GM19372 (cell line): Measurements from ENCODE around the gene FAS.

Experiments
- ATAC-seq: cut with Tn5 transposase; IDR thresholded peaks from one replicate; pipeline ENCODE4 v1.9.1; 2021; ENCODE audit warnings: mild to moderate bottlenecking, low read depth, moderate library complexity; ENCODE audit not compliant: unreplicated experiment

Gene FAS

DNA sequence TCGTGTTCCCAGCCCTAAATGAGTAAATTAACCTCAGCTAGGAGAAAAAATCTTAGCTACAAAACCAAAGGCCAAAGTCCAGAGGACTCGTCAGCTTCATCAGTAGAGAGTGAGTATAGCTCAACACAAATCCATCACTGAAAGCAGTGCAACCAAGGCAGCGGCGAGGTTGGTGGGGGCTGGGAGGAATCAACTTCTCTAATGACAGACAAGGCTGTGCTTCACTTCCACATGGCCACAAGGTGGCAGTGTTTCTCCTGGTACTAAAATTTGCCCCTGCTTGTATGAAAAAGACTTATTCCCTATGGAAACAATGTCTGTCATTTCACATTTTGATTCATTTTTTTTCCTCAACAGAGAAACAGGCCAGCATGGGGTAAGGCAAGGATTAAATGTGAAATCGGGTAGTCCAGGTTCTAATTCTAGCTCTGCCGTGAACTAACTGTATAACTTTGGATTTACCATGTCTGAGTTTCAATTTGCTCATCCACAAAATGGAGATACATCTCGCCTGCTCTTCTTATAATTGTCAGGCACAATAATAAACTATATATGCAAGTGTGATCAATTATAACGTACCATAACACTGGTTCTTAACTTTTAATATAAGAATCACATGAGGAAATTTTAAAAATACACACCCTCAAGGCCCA is 39.3 kb downstream of the FAS start:
- no peak for ATAC-seq

- no peak for ATAC-seq
Measured at GRCh38 chr10:89030791-89031190, 40.2 kb downstream of the FAS start.

DNA sequence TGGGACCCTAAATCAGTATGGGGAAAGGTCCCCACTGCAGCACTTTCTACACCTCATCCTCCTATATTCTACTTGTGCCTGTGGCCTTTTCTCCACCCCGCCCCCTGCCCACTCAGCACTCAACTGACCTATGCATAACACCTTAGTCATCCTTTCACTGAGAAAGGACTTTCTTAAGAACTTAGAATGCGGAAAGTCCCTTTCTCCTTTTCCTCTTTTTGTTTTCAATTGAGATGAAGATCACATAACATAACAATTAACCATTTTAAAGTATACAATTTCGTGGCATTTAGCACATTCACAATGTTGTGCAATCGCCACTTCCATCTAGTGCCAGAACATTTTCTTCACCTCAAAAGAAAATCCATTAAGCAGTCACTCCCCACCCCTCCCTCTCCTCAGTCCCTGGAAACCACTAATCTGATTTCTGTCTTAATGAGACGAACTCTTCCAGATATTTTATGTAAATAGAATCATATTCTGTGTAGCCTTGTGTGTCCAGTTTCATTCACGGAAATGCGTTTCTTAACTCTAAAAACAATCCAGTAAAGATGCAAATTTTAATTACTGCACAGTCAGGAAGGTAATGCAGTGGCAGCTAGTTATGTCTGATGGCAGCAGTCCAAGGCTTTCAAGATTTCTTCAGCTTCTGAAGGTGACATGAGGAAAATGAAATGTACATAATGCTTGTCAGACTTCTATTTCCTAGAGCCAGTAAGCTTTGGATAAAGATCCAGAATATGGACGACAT is 41.7 kb downstream of the FAS start:
- peak; percentile 48 for ATAC-seq

DNA sequence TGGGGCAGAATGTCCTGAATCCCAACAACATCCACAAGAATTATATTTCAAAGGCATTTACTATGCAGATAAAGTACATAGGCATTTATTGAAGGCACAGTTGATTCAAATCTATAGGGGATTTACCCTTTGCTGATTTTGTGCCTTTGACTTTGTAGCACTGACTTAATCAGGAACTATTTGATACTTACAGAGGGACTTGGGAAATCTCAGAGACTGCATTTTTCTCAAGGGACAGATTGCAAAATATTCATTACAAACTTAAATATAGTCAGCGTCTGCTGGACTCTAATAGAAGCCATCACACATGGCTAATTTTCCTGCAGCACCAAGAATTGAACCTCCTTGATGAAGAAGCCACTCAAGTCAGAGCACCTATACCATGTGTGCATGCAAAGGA is 44.9 kb downstream of the FAS start:
- ATAC-seq, result no peak

GRCh38 chr10:89037096-89037495 is 46.5 kb downstream of the FAS start:
- no peak for ATAC-seq

- no peak for ATAC-seq
Measured at GRCh38 chr10:89042562-89042961, 52.0 kb downstream of the FAS start.

- ATAC-seq, result no peak
Measured at GRCh38 chr10:89043052-89043451, 52.5 kb downstream of the FAS start.

- ATAC-seq, result no peak
Measured at GRCh38 chr10:89047397-89047796, 56.8 kb downstream of the FAS start.

GRCh38 chr10:89051593-89051992 is 61.0 kb downstream of the FAS start:
- ATAC-seq, result no peak

DNA sequence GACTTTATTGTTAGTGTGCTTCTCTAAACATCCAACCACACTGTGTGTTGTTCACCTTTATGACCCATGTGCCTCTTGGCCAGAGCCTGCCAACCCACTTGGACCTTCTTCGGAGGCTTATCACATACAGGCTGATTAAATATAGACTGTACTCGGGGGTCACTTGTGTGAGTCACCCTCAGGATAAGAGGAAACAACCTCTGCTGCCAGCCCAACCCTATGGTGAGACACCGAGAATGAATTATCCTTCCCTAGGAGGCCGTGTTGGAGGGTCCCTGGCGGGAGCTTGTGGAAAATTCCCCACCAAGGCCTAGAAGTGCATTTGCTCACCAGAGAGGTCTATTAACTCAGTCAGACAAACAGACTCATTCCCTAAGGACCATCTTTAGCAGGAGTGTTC is 63.0 kb downstream of the FAS start:
- no peak for ATAC-seq

- ATAC-seq, result no peak
Measured at GRCh38 chr10:89055159-89055558, 64.6 kb downstream of the FAS start.

- ATAC-seq, result no peak
Measured at GRCh38 chr10:89062861-89063260, 72.3 kb downstream of the FAS start.

GRCh38 chr10:89063465-89063864 is 72.9 kb downstream of the FAS start:
- no peak for ATAC-seq

DNA sequence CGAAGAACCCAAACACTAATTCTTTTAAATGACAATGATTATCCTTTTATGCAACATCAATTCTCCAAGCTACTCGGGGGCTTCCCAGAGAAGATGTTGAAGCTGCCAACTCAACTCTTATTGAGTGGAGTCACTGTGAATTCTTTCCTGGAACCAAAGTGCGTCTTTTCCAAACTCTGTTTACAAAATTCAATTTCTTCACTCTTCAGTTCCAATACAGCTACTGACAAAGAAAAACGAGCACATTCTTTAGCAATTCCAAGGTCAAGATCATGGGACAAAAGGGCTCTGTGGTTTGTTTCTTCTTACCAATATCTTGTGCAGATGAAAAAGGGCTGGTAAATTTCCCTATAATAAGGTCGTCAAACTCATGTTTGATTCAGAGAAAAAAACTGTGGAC is 74.2 kb downstream of the FAS start:
- no peak for ATAC-seq
